ENCODE measurements around the gene MMP14.

MMP14 gene

DNA sequence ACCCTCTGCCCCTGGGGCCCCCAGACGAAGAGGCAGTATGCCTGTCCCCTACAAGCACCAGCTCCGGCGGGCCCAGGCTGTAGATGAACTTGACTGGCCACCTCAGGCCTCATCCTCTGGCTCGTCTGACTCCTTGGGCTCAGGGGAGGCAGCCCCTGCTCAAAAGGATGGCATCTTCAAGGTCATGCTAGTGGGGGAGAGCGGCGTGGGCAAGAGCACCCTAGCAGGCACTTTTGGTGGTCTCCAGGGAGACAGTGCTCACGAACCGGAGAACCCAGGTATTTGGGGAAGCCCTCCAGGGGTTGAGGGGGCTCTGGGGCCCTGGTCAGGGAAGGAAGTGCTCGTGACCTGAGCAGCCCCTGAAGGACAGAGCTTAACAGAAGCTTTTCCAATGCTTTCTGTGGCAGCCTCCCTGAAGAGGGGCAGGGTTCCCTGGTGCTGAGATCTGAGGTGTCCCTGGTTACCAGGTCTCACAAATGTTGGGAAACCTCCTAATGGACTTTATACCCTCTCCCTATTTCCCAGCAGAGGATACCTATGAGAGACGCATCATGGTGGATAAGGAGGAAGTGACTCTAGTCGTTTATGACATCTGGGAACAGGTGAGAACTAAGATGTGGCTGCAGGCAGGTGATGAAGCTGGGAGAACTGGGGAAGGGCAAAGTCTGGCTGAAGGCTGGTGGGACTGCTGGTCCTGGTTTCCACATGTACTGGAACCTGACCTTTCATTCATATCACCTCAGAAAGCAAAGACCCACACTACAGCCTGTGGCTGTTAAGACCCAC, 48.5 kb downstream of the MMP14 start:
- Histone ChIP-seq H3K4me1 (ENCODE audit: control insufficient read depth, insufficient read depth, low read length) (peaks cover 18% of the 10 kb centered on the region), H3K9ac (ENCODE audit: low read depth, low read length) (no peak overlapping the region), H3K9me3 (ENCODE audit: control insufficient read depth, insufficient read depth, low read length) (no peaks in the 10 kb centered on the region), H3K36me3 (ENCODE audit: control insufficient read depth, insufficient read depth, low read length) (no peaks in the 10 kb centered on the region), H3K27me3 (ENCODE audit: control insufficient read depth, insufficient read depth, low read length) (peaks cover 35% of the 10 kb centered on the region), H3K4me3 (ENCODE audit: low read depth, low read length) (peak overlapping the region; percentile 5)

DNA sequence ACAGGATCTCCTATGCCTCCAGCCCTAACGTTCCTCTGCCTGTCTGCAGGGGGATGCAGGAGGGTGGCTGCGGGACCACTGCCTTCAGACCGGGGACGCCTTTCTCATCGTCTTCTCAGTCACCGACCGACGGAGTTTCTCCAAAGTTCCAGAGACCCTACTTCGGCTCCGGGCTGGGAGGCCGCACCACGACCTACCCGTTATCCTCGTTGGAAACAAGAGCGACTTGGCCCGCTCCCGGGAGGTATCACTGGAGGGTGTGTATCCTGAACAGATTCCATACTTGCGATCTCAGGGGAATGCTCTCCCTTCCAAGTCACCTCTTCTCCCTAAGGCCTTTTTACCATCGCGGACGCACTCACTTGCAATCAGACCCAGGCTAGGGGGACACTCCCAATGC, 49.6 kb downstream of the MMP14 start:
- H3K4me1 ChIP-seq (ENCODE audit: control insufficient read depth, insufficient read depth, low read length): peaks cover 18% of the 10 kb centered on the region
- peak overlapping the region; percentile 57 for H3K4me3 ChIP-seq (ENCODE audit: low read depth, low read length)

DNA sequence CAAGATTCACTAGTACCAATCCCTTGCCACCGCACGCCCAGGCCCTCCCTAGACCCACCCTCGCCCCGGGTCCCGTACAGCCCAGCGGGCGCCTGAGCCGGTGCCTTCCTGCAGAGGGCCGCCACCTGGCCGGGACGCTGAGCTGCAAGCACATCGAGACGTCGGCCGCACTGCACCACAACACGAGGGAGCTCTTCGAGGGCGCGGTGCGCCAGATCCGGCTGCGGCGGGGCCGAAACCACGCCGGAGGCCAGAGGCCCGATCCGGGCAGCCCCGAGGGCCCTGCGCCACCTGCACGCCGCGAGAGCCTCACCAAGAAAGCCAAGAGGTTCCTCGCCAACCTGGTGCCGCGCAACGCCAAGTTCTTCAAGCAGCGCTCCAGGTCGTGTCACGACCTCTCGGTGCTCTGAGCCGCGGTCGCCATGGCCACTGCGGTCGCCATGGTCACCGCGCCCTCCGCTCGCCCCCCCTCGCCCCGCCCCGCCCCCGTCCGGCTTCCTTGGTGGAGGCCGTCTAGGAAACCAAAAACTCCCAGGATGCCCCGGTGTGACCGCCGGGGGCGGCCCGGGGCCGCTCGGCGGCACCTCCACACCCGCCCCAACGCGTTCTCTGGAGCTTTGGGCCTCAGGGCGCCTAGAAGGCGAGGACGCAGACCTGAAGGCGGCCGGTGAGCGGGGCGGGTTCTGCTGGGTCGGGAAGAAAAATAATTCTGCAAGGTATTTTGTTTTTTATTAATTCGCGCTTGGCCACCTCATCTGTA, 50.3 kb downstream of the MMP14 start:
- Histone ChIP-seq H3K27me3 (ENCODE audit: control insufficient read depth, insufficient read depth, low read length) (peaks cover 32% of the 10 kb centered on the region), H3K4me3 (ENCODE audit: low read depth, low read length) (peak overlapping the region; percentile 64), H3K9ac (ENCODE audit: low read depth, low read length) (peak overlapping the region; percentile 62), H3K9me3 (ENCODE audit: control insufficient read depth, insufficient read depth, low read length) (no peaks in the 10 kb centered on the region), H3K4me1 (ENCODE audit: control insufficient read depth, insufficient read depth, low read length) (peaks cover 18% of the 10 kb centered on the region), H3K36me3 (ENCODE audit: control insufficient read depth, insufficient read depth, low read length) (no peaks in the 10 kb centered on the region)

More for the DNA sequence above, 49.6 kb downstream of the MMP14 start:
- H3K27me3 ChIP-seq (ENCODE audit: control insufficient read depth, insufficient read depth, low read length): peaks cover 35% of the 10 kb centered on the region
- H3K9ac ChIP-seq (ENCODE audit: low read depth, low read length): no peak overlapping the region
- H3K9me3 ChIP-seq (ENCODE audit: control insufficient read depth, insufficient read depth, low read length): no peaks in the 10 kb centered on the region
- H3K36me3 ChIP-seq (ENCODE audit: control insufficient read depth, insufficient read depth, low read length): no peaks in the 10 kb centered on the region

DNA sequence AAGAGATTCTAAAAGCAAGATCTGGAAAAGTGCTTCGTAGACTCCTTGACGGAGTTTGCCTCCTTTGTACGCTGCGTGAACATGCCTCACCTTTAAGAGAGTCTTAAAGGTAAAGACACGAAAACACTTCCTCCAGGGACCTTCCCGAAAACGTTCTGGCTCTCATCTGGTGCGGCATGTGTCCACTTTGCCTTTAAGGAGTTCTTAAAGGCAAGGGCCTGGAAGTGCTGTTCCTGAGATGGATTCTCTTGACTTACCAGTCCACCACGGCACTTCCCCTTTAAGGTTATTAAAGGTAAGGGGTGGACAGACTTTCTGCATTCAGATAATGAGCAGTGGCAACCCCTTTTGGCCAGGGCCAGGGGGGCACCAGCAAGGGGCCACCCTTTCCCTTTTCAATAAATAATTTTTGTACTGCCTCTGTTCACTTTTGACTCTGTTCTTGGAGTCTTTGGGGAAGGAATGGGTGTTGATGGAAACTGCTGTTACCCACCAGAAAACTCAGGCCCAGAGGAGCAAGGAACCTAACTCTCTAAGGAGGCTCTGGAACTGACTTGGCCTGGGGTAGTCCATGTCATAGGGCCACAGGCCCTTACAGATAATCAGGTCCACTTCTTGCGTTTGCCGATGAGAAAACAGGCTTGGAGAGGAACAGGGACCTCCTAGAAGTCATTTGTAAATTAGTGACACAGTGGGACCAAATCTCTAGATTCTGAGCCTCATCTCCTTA, 51.0 kb downstream of the MMP14 start:
- Histone ChIP-seq H3K9ac (ENCODE audit: low read depth, low read length) (peak overlapping the region; percentile 62), H3K4me3 (ENCODE audit: low read depth, low read length) (peak overlapping the region; percentile 64), H3K9me3 (ENCODE audit: control insufficient read depth, insufficient read depth, low read length) (no peaks in the 10 kb centered on the region), H3K36me3 (ENCODE audit: control insufficient read depth, insufficient read depth, low read length) (no peaks in the 10 kb centered on the region), H3K27me3 (ENCODE audit: control insufficient read depth, insufficient read depth, low read length) (peaks cover 26% of the 10 kb centered on the region), H3K4me1 (ENCODE audit: control insufficient read depth, insufficient read depth, low read length) (peaks cover 13% of the 10 kb centered on the region)

DNA sequence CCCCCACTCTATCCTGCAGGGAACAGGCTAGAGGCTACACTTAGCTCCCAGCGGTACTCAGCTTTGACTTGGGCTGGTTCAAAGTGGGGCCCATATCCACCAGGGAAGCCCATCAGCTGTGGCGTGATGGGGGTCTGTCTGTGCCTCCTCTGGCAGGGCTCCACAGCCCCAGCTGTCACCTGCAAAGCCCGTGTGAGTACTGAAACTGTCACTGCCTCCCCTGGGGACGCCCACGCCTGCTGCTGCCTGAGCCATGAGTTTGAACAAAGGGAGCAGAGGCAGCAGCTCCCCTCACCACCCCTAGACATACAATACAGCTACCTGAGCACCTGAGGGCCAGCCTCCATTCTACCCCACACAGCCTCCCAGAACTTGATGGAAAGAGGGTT, 51.6 kb downstream of the MMP14 start:
- Histone ChIP-seq H3K27me3 (ENCODE audit: control insufficient read depth, insufficient read depth, low read length) (peaks cover 26% of the 10 kb centered on the region), H3K36me3 (ENCODE audit: control insufficient read depth, insufficient read depth, low read length) (no peaks in the 10 kb centered on the region), H3K9me3 (ENCODE audit: control insufficient read depth, insufficient read depth, low read length) (no peaks in the 10 kb centered on the region), H3K4me3 (ENCODE audit: low read depth, low read length) (peak overlapping the region; percentile 64), H3K4me1 (ENCODE audit: control insufficient read depth, insufficient read depth, low read length) (peaks cover 8% of the 10 kb centered on the region), H3K9ac (ENCODE audit: low read depth, low read length) (no peak overlapping the region)

DNA sequence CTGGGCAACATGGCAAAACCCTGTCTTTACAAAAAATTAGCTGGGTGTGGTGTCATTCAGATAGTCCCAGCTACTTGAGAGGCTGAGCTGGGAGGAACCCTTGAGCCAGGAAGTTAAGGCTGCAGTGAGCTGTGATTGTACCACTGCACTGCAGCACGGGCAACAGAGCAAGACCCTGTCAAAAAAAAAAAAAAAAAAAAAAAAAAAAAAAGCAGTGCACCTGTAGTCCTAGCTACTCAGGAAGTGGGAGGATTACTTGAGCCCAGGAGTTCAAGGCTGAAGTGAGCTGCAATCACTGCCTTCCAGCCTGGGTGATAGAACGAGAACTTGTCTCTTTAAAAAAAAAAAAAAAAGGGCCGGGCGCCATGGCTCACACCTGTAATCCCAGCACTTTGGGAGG, 52.3 kb downstream of the MMP14 start:
- Histone ChIP-seq H3K36me3 (ENCODE audit: control insufficient read depth, insufficient read depth, low read length) (no peaks in the 10 kb centered on the region), H3K4me1 (ENCODE audit: control insufficient read depth, insufficient read depth, low read length) (peaks cover 6% of the 10 kb centered on the region), H3K4me3 (ENCODE audit: low read depth, low read length) (no peak overlapping the region), H3K9me3 (ENCODE audit: control insufficient read depth, insufficient read depth, low read length) (no peaks in the 10 kb centered on the region), H3K9ac (ENCODE audit: low read depth, low read length) (no peak overlapping the region), H3K27me3 (ENCODE audit: control insufficient read depth, insufficient read depth, low read length) (peaks cover 28% of the 10 kb centered on the region)

DNA sequence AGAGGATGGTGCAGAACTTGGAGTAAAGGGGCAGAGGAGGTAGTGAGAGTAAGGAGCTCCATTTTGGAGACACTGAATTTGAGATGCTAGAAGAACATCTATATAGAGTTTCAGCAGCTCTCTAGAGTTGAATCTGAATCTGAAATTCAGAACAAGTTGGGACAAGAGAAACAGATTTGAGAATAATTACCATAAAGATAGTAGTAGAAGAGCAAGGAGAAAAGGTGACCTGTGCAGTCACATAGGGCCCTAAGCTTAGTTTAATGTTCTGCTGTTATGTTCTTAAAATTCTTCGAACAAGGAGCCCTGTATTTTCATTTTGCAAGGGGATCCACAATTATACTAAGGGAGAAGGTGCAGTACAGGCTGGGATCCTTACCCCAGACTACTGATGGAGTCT, 54.0 kb downstream of the MMP14 start:
- H3K9me3 ChIP-seq (ENCODE audit: control insufficient read depth, insufficient read depth, low read length): no peaks in the 10 kb centered on the region
- H3K4me1 ChIP-seq (ENCODE audit: control insufficient read depth, insufficient read depth, low read length): peaks cover 2% of the 10 kb centered on the region
- peaks cover 15% of the 10 kb centered on the region for H3K27me3 ChIP-seq (ENCODE audit: control insufficient read depth, insufficient read depth, low read length)
- H3K9ac ChIP-seq (ENCODE audit: low read depth, low read length): no peak overlapping the region
- H3K4me3 ChIP-seq (ENCODE audit: low read depth, low read length): no peak overlapping the region
- no peaks in the 10 kb centered on the region for H3K36me3 ChIP-seq (ENCODE audit: control insufficient read depth, insufficient read depth, low read length)

DNA sequence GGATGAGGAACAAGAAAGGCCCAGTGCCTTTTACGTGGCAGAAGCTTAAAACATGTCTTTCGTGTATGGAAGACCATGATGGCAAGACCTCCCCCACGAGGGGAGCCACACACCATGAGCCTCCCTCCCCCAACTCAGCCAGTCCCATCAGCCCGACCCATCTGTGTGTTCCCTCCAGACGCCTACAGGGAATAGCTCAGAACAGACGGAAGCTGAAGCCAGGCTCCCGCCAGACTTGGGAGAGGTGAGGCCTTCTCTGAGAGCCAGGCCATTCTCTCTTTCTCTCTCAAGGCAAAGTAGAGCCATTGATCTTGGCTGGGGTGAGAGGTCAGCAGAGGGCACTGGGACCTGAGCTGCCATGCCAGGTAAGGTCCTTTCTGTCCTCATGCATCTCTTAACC, 56.1 kb downstream of the MMP14 start:
- H3K36me3 ChIP-seq (ENCODE audit: control insufficient read depth, insufficient read depth, low read length): no peaks in the 10 kb centered on the region
- H3K27me3 ChIP-seq (ENCODE audit: control insufficient read depth, insufficient read depth, low read length): peaks cover 26% of the 10 kb centered on the region
- no peak overlapping the region for H3K9ac ChIP-seq (ENCODE audit: low read depth, low read length)
- no peak overlapping the region for H3K4me3 ChIP-seq (ENCODE audit: low read depth, low read length)
- no peaks in the 10 kb centered on the region for H3K9me3 ChIP-seq (ENCODE audit: control insufficient read depth, insufficient read depth, low read length)
- H3K4me1 ChIP-seq (ENCODE audit: control insufficient read depth, insufficient read depth, low read length): no peaks in the 10 kb centered on the region

DNA sequence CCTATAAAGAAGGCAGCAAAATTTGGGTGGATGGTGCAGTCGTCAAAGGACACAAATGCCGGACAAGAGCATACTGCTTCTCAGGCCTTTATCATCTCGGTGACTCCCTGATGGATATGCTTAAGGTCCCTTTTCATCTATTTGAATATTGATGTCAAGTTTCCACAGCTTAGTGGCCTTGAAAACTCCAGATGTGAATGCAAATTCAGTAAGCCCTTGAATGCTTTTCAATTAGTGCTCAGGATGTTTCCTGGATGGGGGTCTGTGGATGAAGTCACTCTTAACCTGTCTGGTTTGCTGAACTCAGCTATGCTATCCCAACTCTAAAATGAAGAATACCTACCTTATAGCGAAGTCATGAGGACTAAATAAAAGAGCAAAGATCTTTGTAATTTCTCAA, 57.3 kb downstream of the MMP14 start:
- no peaks in the 10 kb centered on the region for H3K4me1 ChIP-seq (ENCODE audit: control insufficient read depth, insufficient read depth, low read length)
- no peak overlapping the region for H3K9ac ChIP-seq (ENCODE audit: low read depth, low read length)
- H3K9me3 ChIP-seq (ENCODE audit: control insufficient read depth, insufficient read depth, low read length): no peaks in the 10 kb centered on the region
- H3K4me3 ChIP-seq (ENCODE audit: low read depth, low read length): no peak overlapping the region
- no peaks in the 10 kb centered on the region for H3K36me3 ChIP-seq (ENCODE audit: control insufficient read depth, insufficient read depth, low read length)
- H3K27me3 ChIP-seq (ENCODE audit: control insufficient read depth, insufficient read depth, low read length): peaks cover 39% of the 10 kb centered on the region

DNA sequence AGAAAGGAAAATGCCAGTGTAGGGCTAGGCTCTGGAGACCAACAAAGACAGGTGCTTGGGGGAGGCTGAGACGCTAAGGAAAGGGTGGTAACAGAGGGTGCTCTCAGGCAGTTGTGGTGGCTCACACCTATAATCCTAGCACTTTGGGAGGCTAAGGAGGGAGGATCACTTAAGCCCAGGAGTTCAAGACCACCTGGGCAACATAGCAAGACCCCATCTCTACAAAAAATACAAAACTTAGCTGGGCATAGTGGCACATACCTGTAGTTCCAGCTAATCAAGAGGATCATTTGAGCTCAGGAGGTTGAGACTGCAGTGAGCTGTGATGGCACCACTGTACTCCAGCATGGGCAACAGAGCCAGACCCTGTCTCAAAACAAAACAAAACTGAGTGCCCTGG, 59.0 kb downstream of the MMP14 start:
- Histone ChIP-seq H3K27me3 (ENCODE audit: control insufficient read depth, insufficient read depth, low read length) (peaks cover 42% of the 10 kb centered on the region), H3K4me1 (ENCODE audit: control insufficient read depth, insufficient read depth, low read length) (peaks cover 3% of the 10 kb centered on the region), H3K9me3 (ENCODE audit: control insufficient read depth, insufficient read depth, low read length) (no peaks in the 10 kb centered on the region), H3K4me3 (ENCODE audit: low read depth, low read length) (no peak overlapping the region), H3K9ac (ENCODE audit: low read depth, low read length) (no peak overlapping the region), H3K36me3 (ENCODE audit: control insufficient read depth, insufficient read depth, low read length) (no peaks in the 10 kb centered on the region)

DNA sequence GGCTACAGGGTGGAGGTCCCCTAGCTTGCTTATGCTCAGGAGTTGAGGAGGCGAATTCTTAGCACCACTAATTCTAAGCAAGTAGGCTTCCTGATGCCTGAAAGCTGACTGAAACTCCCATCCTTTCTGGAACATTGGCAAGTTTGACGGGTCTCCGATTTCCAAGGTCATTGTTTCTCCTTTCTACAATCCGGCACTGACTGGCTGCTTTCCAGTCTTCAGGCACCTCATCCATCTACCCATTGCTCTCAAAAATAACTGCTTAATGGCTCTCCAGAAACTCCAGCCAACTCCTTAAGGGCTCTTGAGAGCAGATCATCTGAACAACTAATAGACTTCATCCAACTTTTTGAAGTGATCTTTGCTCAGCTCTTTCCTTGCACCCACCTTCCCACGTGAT, 60.0 kb downstream of the MMP14 start:
- H3K27me3 ChIP-seq (ENCODE audit: control insufficient read depth, insufficient read depth, low read length): peaks cover 42% of the 10 kb centered on the region
- no peaks in the 10 kb centered on the region for H3K9me3 ChIP-seq (ENCODE audit: control insufficient read depth, insufficient read depth, low read length)
- no peak overlapping the region for H3K9ac ChIP-seq (ENCODE audit: low read depth, low read length)
- peaks cover 3% of the 10 kb centered on the region for H3K4me1 ChIP-seq (ENCODE audit: control insufficient read depth, insufficient read depth, low read length)
- no peak overlapping the region for H3K4me3 ChIP-seq (ENCODE audit: low read depth, low read length)
- peaks cover 4% of the 10 kb centered on the region for H3K36me3 ChIP-seq (ENCODE audit: control insufficient read depth, insufficient read depth, low read length)

Data from iPS-15b (cell line).